GM19372 (cell line): ENCODE data around the gene FBXW8.

Experiments
- ATAC-seq: cut with Tn5 transposase; IDR thresholded peaks from one replicate; pipeline ENCODE4 v1.9.1; 2021; ENCODE audit warnings: mild to moderate bottlenecking, low read depth, moderate library complexity; ENCODE audit not compliant: unreplicated experiment

FBXW8 gene

GRCh38 chr12:116950628-116951325, 40.0 kb downstream of the FBXW8 start:
- ATAC-seq, result no peak

GRCh38 chr12:116954710-116955381, 44.1 kb downstream of the FBXW8 start:
- ATAC-seq, result no peak

GRCh38 chr12:116955382-116956021, 44.8 kb downstream of the FBXW8 start:
- no peak for ATAC-seq

- no peak for ATAC-seq
Observed at GRCh38 chr12:116958402-116959197, 47.9 kb downstream of the FBXW8 start.

GRCh38 chr12:116959198-116959460, 48.4 kb downstream of the FBXW8 start:
- ATAC-seq, result no peak

- ATAC-seq, result peak; percentile 98
Observed at GRCh38 chr12:116959845-116960514, 49.2 kb downstream of the FBXW8 start.

- ATAC-seq, result no peak
Observed at GRCh38 chr12:116962197-116962596, 51.4 kb downstream of the FBXW8 start.

GRCh38 chr12:116962783-116963356, 52.1 kb downstream of the FBXW8 start:
- ATAC-seq, result no peak

GRCh38 chr12:116964054-116965050, 53.6 kb downstream of the FBXW8 start:
- no peak for ATAC-seq

- no peak for ATAC-seq
Observed at GRCh38 chr12:116968986-116969385, 58.2 kb downstream of the FBXW8 start.

- no peak for ATAC-seq
Observed at GRCh38 chr12:116969615-116970585, 59.1 kb downstream of the FBXW8 start.

GRCh38 chr12:116971222-116971621, 60.5 kb downstream of the FBXW8 start:
- no peak for ATAC-seq

- no peak for ATAC-seq
Observed at GRCh38 chr12:116975779-116976393, 65.1 kb downstream of the FBXW8 start.

- no peak for ATAC-seq
Observed at GRCh38 chr12:116977465-116978380, 67.0 kb downstream of the FBXW8 start.

- no peak for ATAC-seq
Observed at GRCh38 chr12:116978791-116979508, 68.2 kb downstream of the FBXW8 start.

- no peak for ATAC-seq
Observed at GRCh38 chr12:116980083-116980482, 69.3 kb downstream of the FBXW8 start.
